IPS-18a (cell line): ENCODE data around the gene GRID1.

ENCODE experiments used
- H3K27ac ChIP-seq: one replicate; pipeline ENCODE4 v1.5.1; 2013; ENCODE audit warnings: low read length
- H3K27me3 ChIP-seq: one replicate; pipeline ENCODE4 v1.6.1; 2013; ENCODE audit warnings: mild to moderate bottlenecking, low read length; ENCODE audit not compliant: control insufficient read depth, insufficient read depth
- H3K36me3 ChIP-seq: one replicate; pipeline ENCODE4 v1.6.1; 2013; ENCODE audit warnings: low read depth, low read length; ENCODE audit not compliant: control insufficient read depth
- H3K4me1 ChIP-seq: one replicate; pipeline ENCODE4 v1.6.1; 2013; ENCODE audit warnings: low read depth, low read length; ENCODE audit not compliant: control insufficient read depth
- H3K4me3 ChIP-seq: one replicate; pipeline ENCODE4 v1.5.1; 2013; ENCODE audit warnings: low read length
- H3K9ac ChIP-seq: one replicate; pipeline ENCODE4 v1.6.1; 2013; ENCODE audit warnings: mild to moderate bottlenecking, low read length, moderate library complexity
- H3K9me3 ChIP-seq: one replicate; pipeline ENCODE4 v1.6.1; 2013; ENCODE audit warnings: low read depth, low read length; ENCODE audit not compliant: control insufficient read depth

Gene GRID1

DNA sequence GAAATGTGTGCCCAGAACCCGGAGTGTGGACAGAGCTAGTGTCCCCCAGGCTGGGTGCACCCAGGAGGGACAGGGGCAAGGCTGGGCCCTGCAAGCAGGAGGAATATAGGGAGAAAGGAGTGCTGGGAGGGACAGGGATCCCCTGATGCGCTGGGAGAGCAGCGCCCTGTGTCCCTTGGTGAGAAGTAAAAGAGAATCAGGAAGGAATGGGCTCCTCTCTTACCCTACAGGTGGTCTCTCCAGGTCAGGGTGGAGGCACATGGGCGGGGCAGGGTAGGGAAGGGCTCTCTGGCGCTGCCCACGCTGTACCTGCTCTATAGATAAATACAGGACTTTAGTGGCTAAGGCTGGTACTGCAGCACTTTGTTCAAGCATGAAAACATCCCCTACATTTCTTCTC is 753.8 kb downstream of the GRID1 start:
- no peaks in the 10 kb centered on the region for H3K4me1 ChIP-seq

GRCh38 chr10:85612378-85612775 is 754.2 kb downstream of the GRID1 start:
- Histone ChIP-seq H3K36me3 (no peaks in the 10 kb centered on the region), H3K4me3 (no peak overlapping the region), H3K27me3 (no peaks in the 10 kb centered on the region), H3K9me3 (no peaks in the 10 kb centered on the region), H3K27ac (no peak overlapping the region), H3K9ac (no peak overlapping the region), H3K4me1 (no peaks in the 10 kb centered on the region)

More for the DNA sequence above, 753.8 kb downstream of the GRID1 start:
- H3K36me3 ChIP-seq: no peaks in the 10 kb centered on the region
- H3K9me3 ChIP-seq: no peaks in the 10 kb centered on the region
- no peaks in the 10 kb centered on the region for H3K27me3 ChIP-seq
- no peak overlapping the region for H3K27ac ChIP-seq
- no peak overlapping the region for H3K4me3 ChIP-seq
- no peak overlapping the region for H3K9ac ChIP-seq

- no peaks in the 10 kb centered on the region for H3K27me3 ChIP-seq
- H3K27ac ChIP-seq: no peak overlapping the region
- no peaks in the 10 kb centered on the region for H3K9me3 ChIP-seq
- H3K4me3 ChIP-seq: no peak overlapping the region
- H3K9ac ChIP-seq: no peak overlapping the region
- H3K4me1 ChIP-seq: no peaks in the 10 kb centered on the region
- H3K36me3 ChIP-seq: no peaks in the 10 kb centered on the region
Observed at GRCh38 chr10:85611746-85612377, 754.7 kb downstream of the GRID1 start.

- Histone ChIP-seq H3K36me3 (no peaks in the 10 kb centered on the region), H3K9ac (no peak overlapping the region), H3K9me3 (no peaks in the 10 kb centered on the region), H3K4me1 (no peaks in the 10 kb centered on the region), H3K27me3 (no peaks in the 10 kb centered on the region), H3K4me3 (no peak overlapping the region), H3K27ac (no peak overlapping the region)
Observed at GRCh38 chr10:85611093-85611740, 755.4 kb downstream of the GRID1 start.

DNA sequence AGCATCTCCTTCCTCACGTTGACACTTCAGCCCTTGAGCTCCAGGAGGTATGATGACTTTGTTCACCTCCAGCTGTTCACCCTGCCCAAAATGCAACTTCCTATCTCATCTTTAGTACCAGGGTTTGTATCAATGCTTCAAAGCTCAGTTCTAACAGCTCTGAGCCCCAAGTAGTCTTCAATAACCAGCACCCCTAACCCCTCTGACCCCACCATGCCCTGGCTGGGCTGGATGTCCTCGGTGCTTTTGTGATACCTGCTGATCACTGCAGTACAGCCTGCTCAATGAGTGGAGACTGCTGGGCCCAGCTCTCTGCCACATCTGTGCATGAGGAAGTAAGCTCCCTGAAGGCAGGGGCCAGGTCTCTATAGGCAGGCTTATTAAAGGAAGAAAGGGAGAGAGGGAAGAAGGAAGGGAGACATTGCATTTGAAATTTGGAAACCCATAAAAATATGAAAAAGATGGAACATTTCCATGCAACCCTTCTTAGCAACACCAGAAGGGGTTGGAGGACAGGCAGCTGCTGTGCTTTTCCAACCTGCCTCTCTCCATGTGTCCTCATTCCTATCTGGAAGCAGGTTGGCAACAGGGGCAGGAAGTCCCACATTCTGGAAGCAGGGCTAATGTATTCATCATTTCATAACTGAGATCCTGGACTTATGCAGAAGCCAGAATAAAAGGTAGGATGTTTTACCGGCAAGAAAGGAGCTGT is 756.1 kb downstream of the GRID1 start:
- Histone ChIP-seq H3K4me1 (no peaks in the 10 kb centered on the region), H3K36me3 (no peaks in the 10 kb centered on the region), H3K9ac (no peak overlapping the region), H3K4me3 (no peak overlapping the region), H3K27ac (no peak overlapping the region), H3K27me3 (no peaks in the 10 kb centered on the region), H3K9me3 (no peaks in the 10 kb centered on the region)

- no peaks in the 10 kb centered on the region for H3K36me3 ChIP-seq
- H3K9ac ChIP-seq: no peak overlapping the region
- H3K27ac ChIP-seq: no peak overlapping the region
- no peaks in the 10 kb centered on the region for H3K4me1 ChIP-seq
- H3K9me3 ChIP-seq: no peaks in the 10 kb centered on the region
- no peaks in the 10 kb centered on the region for H3K27me3 ChIP-seq
- no peak overlapping the region for H3K4me3 ChIP-seq
Observed at GRCh38 chr10:85609509-85609908, 757.1 kb downstream of the GRID1 start.

GRCh38 chr10:85608706-85609105 is 757.9 kb downstream of the GRID1 start:
- H3K27ac ChIP-seq: no peak overlapping the region
- H3K9me3 ChIP-seq: no peaks in the 10 kb centered on the region
- H3K27me3 ChIP-seq: no peaks in the 10 kb centered on the region
- no peak overlapping the region for H3K4me3 ChIP-seq
- no peaks in the 10 kb centered on the region for H3K36me3 ChIP-seq
- no peaks in the 10 kb centered on the region for H3K4me1 ChIP-seq
- H3K9ac ChIP-seq: no peak overlapping the region

GRCh38 chr10:85607043-85607695 is 759.4 kb downstream of the GRID1 start:
- Histone ChIP-seq H3K9me3 (no peaks in the 10 kb centered on the region), H3K4me1 (no peaks in the 10 kb centered on the region), H3K9ac (no peak overlapping the region), H3K27me3 (no peaks in the 10 kb centered on the region), H3K4me3 (no peak overlapping the region), H3K27ac (no peak overlapping the region), H3K36me3 (no peaks in the 10 kb centered on the region)

GRCh38 chr10:85606401-85606800 is 760.2 kb downstream of the GRID1 start:
- H3K9ac ChIP-seq: no peak overlapping the region
- H3K4me3 ChIP-seq: no peak overlapping the region

GRCh38 chr10:85604884-85605283 is 761.7 kb downstream of the GRID1 start:
- no peak overlapping the region for H3K9ac ChIP-seq
- H3K27me3 ChIP-seq: no peaks in the 10 kb centered on the region
- H3K4me3 ChIP-seq: no peak overlapping the region
- H3K36me3 ChIP-seq: no peaks in the 10 kb centered on the region
- H3K9me3 ChIP-seq: no peaks in the 10 kb centered on the region
- no peak overlapping the region for H3K27ac ChIP-seq
- H3K4me1 ChIP-seq: no peaks in the 10 kb centered on the region

More at GRCh38 chr10:85606401-85606800, 760.2 kb downstream of the GRID1 start:
- H3K36me3 ChIP-seq: no peaks in the 10 kb centered on the region
- H3K27me3 ChIP-seq: no peaks in the 10 kb centered on the region
- H3K9me3 ChIP-seq: no peaks in the 10 kb centered on the region
- no peak overlapping the region for H3K27ac ChIP-seq
- no peaks in the 10 kb centered on the region for H3K4me1 ChIP-seq

- no peak overlapping the region for H3K9ac ChIP-seq
- no peak overlapping the region for H3K4me3 ChIP-seq
- H3K27ac ChIP-seq: no peak overlapping the region
- H3K27me3 ChIP-seq: no peaks in the 10 kb centered on the region
- no peaks in the 10 kb centered on the region for H3K36me3 ChIP-seq
- H3K9me3 ChIP-seq: no peaks in the 10 kb centered on the region
- H3K4me1 ChIP-seq: no peaks in the 10 kb centered on the region
Observed at GRCh38 chr10:85604136-85604725, 762.4 kb downstream of the GRID1 start.
